Prostate gland (tissue), 2 donors: Measurements from ENCODE around the gene ZNF200.

ENCODE experiments used
- POLR2A ChIP-seq: fragments of 450-650 bp; IDR thresholded peaks from one replicate; pipeline ENCODE4 v1.6.1; 2016; ENCODE audit warnings: antibody characterized with exemption, mild to moderate bottlenecking
- POLR2AphosphoS5 ChIP-seq: sonication (generic); formaldehyde crosslinking; IDR thresholded peaks from one replicate; pipeline ENCODE4 v1.6.1; 2017; ENCODE audit warnings: antibody characterized with exemption
- TF ChIP-seq, protein P1 (sequence below), 4 experiments: fragments of 200-600 bp in 2 of 4; fragments of 450-650 bp in 2 of 4; sonication (generic) in 2 of 4; IDR thresholded peaks; 1 replicate in 3 of 4; 2 replicates in 1 of 4; pipeline ENCODE4 v1.5.1; 2016 to 2019; ENCODE audit warnings: antibody characterized with exemption in 4 of 4, mild to moderate bottlenecking in 2 of 4, moderate library complexity in 2 of 4

DNA sequence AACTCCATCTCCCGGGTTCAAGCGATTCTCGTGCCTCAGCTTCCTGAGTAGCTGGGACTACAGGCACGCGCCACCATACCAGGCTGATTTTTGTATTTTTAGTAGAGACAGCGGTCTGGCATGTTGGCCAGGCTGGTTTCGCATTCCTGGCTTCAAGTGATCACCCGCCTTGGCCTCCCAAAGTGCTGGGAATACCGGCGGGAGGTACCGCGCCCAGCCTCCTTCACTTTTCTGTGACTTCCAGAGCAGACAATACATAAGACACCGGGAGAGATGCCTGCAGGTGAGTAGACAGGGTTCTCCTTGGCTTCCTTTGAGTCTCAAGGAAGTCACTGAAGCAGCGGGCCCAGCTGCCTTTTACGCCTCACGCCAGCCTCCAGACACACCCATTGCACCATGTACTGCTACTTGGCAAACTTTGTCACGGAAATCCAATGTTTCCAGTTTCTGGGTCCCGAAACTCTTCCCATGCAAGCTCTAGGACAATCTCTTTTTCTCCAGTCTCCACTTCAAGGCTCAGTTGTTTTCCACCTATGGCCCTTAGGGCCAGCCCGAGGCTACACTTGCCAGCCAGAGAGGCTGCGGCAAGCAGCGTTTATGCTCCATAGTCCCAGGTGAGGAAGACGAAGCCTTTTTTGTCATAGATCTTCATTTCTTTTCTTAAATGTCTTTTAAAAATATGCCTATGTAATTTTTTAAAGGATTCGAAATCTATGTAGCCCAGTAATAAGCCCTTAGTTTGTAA, 47.8 kb downstream of the ZNF200 start:
- TF ChIP-seq POLR2A (no peak), POLR2AphosphoS5 (no peak)
- TF ChIP-seq, protein P1, sequence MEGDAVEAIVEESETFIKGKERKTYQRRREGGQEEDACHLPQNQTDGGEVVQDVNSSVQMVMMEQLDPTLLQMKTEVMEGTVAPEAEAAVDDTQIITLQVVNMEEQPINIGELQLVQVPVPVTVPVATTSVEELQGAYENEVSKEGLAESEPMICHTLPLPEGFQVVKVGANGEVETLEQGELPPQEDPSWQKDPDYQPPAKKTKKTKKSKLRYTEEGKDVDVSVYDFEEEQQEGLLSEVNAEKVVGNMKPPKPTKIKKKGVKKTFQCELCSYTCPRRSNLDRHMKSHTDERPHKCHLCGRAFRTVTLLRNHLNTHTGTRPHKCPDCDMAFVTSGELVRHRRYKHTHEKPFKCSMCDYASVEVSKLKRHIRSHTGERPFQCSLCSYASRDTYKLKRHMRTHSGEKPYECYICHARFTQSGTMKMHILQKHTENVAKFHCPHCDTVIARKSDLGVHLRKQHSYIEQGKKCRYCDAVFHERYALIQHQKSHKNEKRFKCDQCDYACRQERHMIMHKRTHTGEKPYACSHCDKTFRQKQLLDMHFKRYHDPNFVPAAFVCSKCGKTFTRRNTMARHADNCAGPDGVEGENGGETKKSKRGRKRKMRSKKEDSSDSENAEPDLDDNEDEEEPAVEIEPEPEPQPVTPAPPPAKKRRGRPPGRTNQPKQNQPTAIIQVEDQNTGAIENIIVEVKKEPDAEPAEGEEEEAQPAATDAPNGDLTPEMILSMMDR (IDR thresholded peaks at IDR 0.05) = no peak
